Stimulated activated CD8-positive, alpha-beta memory T cell treated with anti-CD3 and anti-CD28 coated beads, Interleukin-15, amount 100 ng/mL, for 24 hours (primary cell): ENCODE measurements around the gene KYNU.

Experiments used
- DNase-seq: peaks from one replicate; pipeline ENCODE4 v3.0.0-alpha.2; 2020; ENCODE audit warnings: low read depth

Gene KYNU

GRCh38 chr2:142966284-142966683, 88.8 kb downstream of the KYNU start:
- no peak for DNase-seq

- DNase-seq, result no peak
Measured at GRCh38 chr2:142967060-142967459, 89.6 kb downstream of the KYNU start.

GRCh38 chr2:142973160-142973821, 95.8 kb downstream of the KYNU start:
- no peak for DNase-seq

GRCh38 chr2:142973822-142974207, 96.4 kb downstream of the KYNU start:
- no peak for DNase-seq

- no peak for DNase-seq
Measured at GRCh38 chr2:142974288-142975024, 97.0 kb downstream of the KYNU start.

GRCh38 chr2:142975239-142975638, 97.8 kb downstream of the KYNU start:
- DNase-seq, result no peak

GRCh38 chr2:142980246-142981068, 103.0 kb downstream of the KYNU start:
- DNase-seq, result no peak

- no peak for DNase-seq
Measured at GRCh38 chr2:142981069-142981378, 103.6 kb downstream of the KYNU start.

- no peak for DNase-seq
Measured at GRCh38 chr2:142981756-142982155, 104.3 kb downstream of the KYNU start.

GRCh38 chr2:142983174-142983573, 105.7 kb downstream of the KYNU start:
- DNase-seq, result no peak

GRCh38 chr2:142984657-142985056, 107.2 kb downstream of the KYNU start:
- DNase-seq, result no peak

- DNase-seq, result no peak
Measured at GRCh38 chr2:142987044-142987443, 109.6 kb downstream of the KYNU start.

- DNase-seq, result no peak
Measured at GRCh38 chr2:142989273-142990204, 112.1 kb downstream of the KYNU start.

GRCh38 chr2:142991295-142991694, 113.8 kb downstream of the KYNU start:
- no peak for DNase-seq

GRCh38 chr2:142992840-142993239, 115.4 kb downstream of the KYNU start:
- no peak for DNase-seq

- DNase-seq, result no peak
Measured at GRCh38 chr2:142993771-142994170, 116.3 kb downstream of the KYNU start.

GRCh38 chr2:142994665-142995064, 117.2 kb downstream of the KYNU start:
- DNase-seq, result no peak

GRCh38 chr2:142997231-142997630, 119.8 kb downstream of the KYNU start:
- DNase-seq, result no peak

GRCh38 chr2:143000599-143000998, 123.1 kb downstream of the KYNU start:
- no peak for DNase-seq

- no peak for DNase-seq
Measured at GRCh38 chr2:143001501-143001900, 124.0 kb downstream of the KYNU start.

GRCh38 chr2:143015656-143016055, 138.2 kb downstream of the KYNU start:
- no peak for DNase-seq
